ENCODE data around the gene ZBTB16.

ZBTB16 gene

GRCh38 chr11:114123692-114124330 is 64.3 kb downstream of the ZBTB16 start:
- Histone ChIP-seq H3K4me3 (IDR thresholded peaks at IDR 0.05; ENCODE audit: insufficient read depth, low read depth, low read length) (no peak overlapping the region), H3K4me2 (no peak overlapping the region), H3K4me1 (ENCODE audit: low read depth, poor library complexity, severe bottlenecking) (no peaks in the 10 kb centered on the region)

GRCh38 chr11:114124601-114125144 is 65.2 kb downstream of the ZBTB16 start:
- H3K36me3 ChIP-seq (ENCODE audit: insufficient read depth): no peaks in the 10 kb centered on the region
- H3K4me3 ChIP-seq (IDR thresholded peaks at IDR 0.05; ENCODE audit: insufficient read depth, low read depth, low read length): no peak overlapping the region
- no peaks in the 10 kb centered on the region for H3K27me3 ChIP-seq (ENCODE audit: insufficient read depth, low read depth)

More at GRCh38 chr11:114123692-114124330, 64.3 kb downstream of the ZBTB16 start:
- Histone ChIP-seq H4K20me1 (ENCODE audit: insufficient read depth) (no peaks in the 10 kb centered on the region), H3K36me3 (ENCODE audit: insufficient read depth) (no peaks in the 10 kb centered on the region), H3K27me3 (ENCODE audit: insufficient read depth, low read depth) (no peaks in the 10 kb centered on the region), H3K9ac (no peak overlapping the region), H3K79me2 (ENCODE audit: insufficient read depth, low read depth) (no peaks in the 10 kb centered on the region), H2AFZ (ENCODE audit: low read depth) (no peak overlapping the region), H3K27ac (no peak overlapping the region)
- TF ChIP-seq CTCF (conservative IDR thresholded peaks at IDR 0.05; ENCODE audit: low read depth, low read length): no peak

GRCh38 chr11:114125531-114125930 is 66.0 kb downstream of the ZBTB16 start:
- no peak for TF ChIP-seq CTCF (conservative IDR thresholded peaks at IDR 0.05; ENCODE audit: low read depth, low read length)
- Histone ChIP-seq H3K4me2 (no peak overlapping the region), H3K36me3 (ENCODE audit: insufficient read depth) (no peaks in the 10 kb centered on the region), H3K27ac (no peak overlapping the region), H3K79me2 (ENCODE audit: insufficient read depth, low read depth) (no peaks in the 10 kb centered on the region), H4K20me1 (ENCODE audit: insufficient read depth) (no peaks in the 10 kb centered on the region), H3K4me3 (IDR thresholded peaks at IDR 0.05; ENCODE audit: insufficient read depth, low read depth, low read length) (no peak overlapping the region), H3K27me3 (ENCODE audit: insufficient read depth, low read depth) (no peaks in the 10 kb centered on the region), H3K9ac (no peak overlapping the region), H3K4me1 (ENCODE audit: low read depth, poor library complexity, severe bottlenecking) (no peaks in the 10 kb centered on the region), H2AFZ (ENCODE audit: low read depth) (no peak overlapping the region)

More at GRCh38 chr11:114124601-114125144, 65.2 kb downstream of the ZBTB16 start:
- Histone ChIP-seq H3K4me2 (no peak overlapping the region), H4K20me1 (ENCODE audit: insufficient read depth) (no peaks in the 10 kb centered on the region), H3K79me2 (ENCODE audit: insufficient read depth, low read depth) (no peaks in the 10 kb centered on the region), H3K27ac (no peak overlapping the region), H2AFZ (ENCODE audit: low read depth) (no peak overlapping the region), H3K9ac (no peak overlapping the region), H3K4me1 (ENCODE audit: low read depth, poor library complexity, severe bottlenecking) (no peaks in the 10 kb centered on the region)
- no peak for TF ChIP-seq CTCF (conservative IDR thresholded peaks at IDR 0.05; ENCODE audit: low read depth, low read length)

GRCh38 chr11:114125959-114126358 is 66.4 kb downstream of the ZBTB16 start:
- Histone ChIP-seq H3K9ac (no peak overlapping the region), H2AFZ (ENCODE audit: low read depth) (no peak overlapping the region), H3K4me1 (ENCODE audit: low read depth, poor library complexity, severe bottlenecking) (no peaks in the 10 kb centered on the region), H3K4me2 (no peak overlapping the region), H3K36me3 (ENCODE audit: insufficient read depth) (no peaks in the 10 kb centered on the region), H3K79me2 (ENCODE audit: insufficient read depth, low read depth) (no peaks in the 10 kb centered on the region), H3K4me3 (IDR thresholded peaks at IDR 0.05; ENCODE audit: insufficient read depth, low read depth, low read length) (no peak overlapping the region), H3K27ac (no peak overlapping the region), H4K20me1 (ENCODE audit: insufficient read depth) (no peaks in the 10 kb centered on the region), H3K27me3 (ENCODE audit: insufficient read depth, low read depth) (no peaks in the 10 kb centered on the region)
- TF ChIP-seq CTCF (conservative IDR thresholded peaks at IDR 0.05; ENCODE audit: low read depth, low read length): no peak
